ENCODE data around the gene ARFGAP1. TPM values are rescaled to one million over a fixed set of nuclear protein-coding genes. Genes with fewer than 3 reads are reported as not detected.

The ARFGAP1 gene
- total RNA-seq, 4 donors from 2014 or later: 31.0 to 55.1 (median 36.9) TPM

- no peak for DNase-seq (ENCODE audit: low spot score in 2 of 2)
- intact Hi-C loops (cut with DNase I; ENCODE audit: low total_unique reads): no loop called here
- WGBS, 2 donors: 85 to 91% methylated on average over 25 of the region's 25 CpGs
- H3K4me3 ChIP-seq (ENCODE audit: low read depth, poor library complexity, severe bottlenecking): no peak overlapping the region
- TF ChIP-seq POLR2A (IDR thresholded peaks at IDR 0.05) (no peak), CTCF (IDR thresholded peaks at IDR 0.05) (no peak)
Observed at GRCh38 chr20:63243604-63244247, 28.9 kb upstream of the ARFGAP1 start.

- intact Hi-C loops (cut with DNase I; ENCODE audit: low total_unique reads): no loop called here
- no peak for TF ChIP-seq POLR2A (IDR thresholded peaks at IDR 0.05)
- TF ChIP-seq CTCF (IDR thresholded peaks at IDR 0.05): no peak
- no peak for DNase-seq (ENCODE audit: low spot score in 2 of 2)
- H3K4me3 ChIP-seq (ENCODE audit: low read depth, poor library complexity, severe bottlenecking): no peak overlapping the region
- 87 to 94% methylated on average over 3 to 10 of the region's 10 CpGs for WGBS, 2 donors
Observed at GRCh38 chr20:63244468-63244867, 28.1 kb upstream of the ARFGAP1 start.

GRCh38 chr20:63246490-63247288 lies 25.9 kb upstream of the ARFGAP1 start:
- DNase-seq (ENCODE audit: low spot score in 2 of 2): no peak
- no peak overlapping the region for H3K4me3 ChIP-seq (ENCODE audit: low read depth, poor library complexity, severe bottlenecking)
- no peak for TF ChIP-seq CTCF (IDR thresholded peaks at IDR 0.05)
- TF ChIP-seq POLR2A (IDR thresholded peaks at IDR 0.05): no peak
- WGBS, 2 donors: 52 to 58% methylated on average over 32 to 45 of the region's 50 CpGs
- intact Hi-C loops (cut with DNase I; ENCODE audit: low total_unique reads): no loop called here

GRCh38 chr20:63247671-63248228 lies 24.9 kb upstream of the ARFGAP1 start:
- TF ChIP-seq CTCF (IDR thresholded peaks at IDR 0.05): no peak
- TF ChIP-seq POLR2A (IDR thresholded peaks at IDR 0.05): no peak
- H3K4me3 ChIP-seq (ENCODE audit: low read depth, poor library complexity, severe bottlenecking): no peak overlapping the region
- 74 to 76% methylated on average over 14 to 22 of the region's 24 CpGs for WGBS, 2 donors
- DNase-seq (ENCODE audit: low spot score in 2 of 2): no peak
- intact Hi-C loops (cut with DNase I; ENCODE audit: low total_unique reads): no loop called here

GRCh38 chr20:63248835-63249591 lies 23.6 kb upstream of the ARFGAP1 start:
- no peak for DNase-seq (ENCODE audit: low spot score in 2 of 2)
- TF ChIP-seq POLR2A (IDR thresholded peaks at IDR 0.05) (no peak), CTCF (IDR thresholded peaks at IDR 0.05) (no peak)
- WGBS, 2 donors: 72 to 84% methylated on average over 19 to 25 of the region's 25 CpGs
- intact Hi-C loops (cut with DNase I; ENCODE audit: low total_unique reads): no loop called here
- no peak overlapping the region for H3K4me3 ChIP-seq (ENCODE audit: low read depth, poor library complexity, severe bottlenecking)

Measured in lower leg skin (tissue), 4 donors.